HG03159 (cell line): ENCODE measurements around the gene SLIT1.
"Not testable (repeated sequence)": the region's sequence is repeated elsewhere in the genome, so short reads cannot be mapped to it uniquely, and the experiment has no call there.

Experiments used
- ATAC-seq: cut with Tn5 transposase; IDR thresholded peaks from one replicate; pipeline ENCODE4 v1.9.1; 2021; ENCODE audit warnings: mild to moderate bottlenecking, moderate library complexity; ENCODE audit not compliant: unreplicated experiment

The SLIT1 gene

DNA sequence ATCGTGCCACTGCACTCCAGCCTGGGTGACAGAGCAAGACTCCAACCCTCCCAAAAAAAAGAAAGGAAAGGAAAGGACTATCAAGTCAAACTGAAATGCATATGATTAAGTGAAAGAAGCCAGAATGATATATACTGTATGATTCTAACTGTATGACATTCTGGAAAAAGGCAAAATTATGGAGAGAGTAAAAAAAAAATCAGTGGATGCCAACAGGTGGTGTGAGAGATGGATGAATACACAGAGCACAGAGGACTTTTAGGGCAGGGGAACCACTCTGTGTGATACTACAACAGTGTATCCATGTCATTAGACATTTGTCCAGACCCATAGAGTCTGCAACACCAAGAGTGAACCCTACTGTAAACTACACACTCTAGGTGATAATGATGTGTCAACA lies 99.2 kb downstream of the SLIT1 start:
- ATAC-seq: no peak

GRCh38 chr10:97083228-97083829 lies 102.4 kb downstream of the SLIT1 start:
- ATAC-seq: no peak

DNA sequence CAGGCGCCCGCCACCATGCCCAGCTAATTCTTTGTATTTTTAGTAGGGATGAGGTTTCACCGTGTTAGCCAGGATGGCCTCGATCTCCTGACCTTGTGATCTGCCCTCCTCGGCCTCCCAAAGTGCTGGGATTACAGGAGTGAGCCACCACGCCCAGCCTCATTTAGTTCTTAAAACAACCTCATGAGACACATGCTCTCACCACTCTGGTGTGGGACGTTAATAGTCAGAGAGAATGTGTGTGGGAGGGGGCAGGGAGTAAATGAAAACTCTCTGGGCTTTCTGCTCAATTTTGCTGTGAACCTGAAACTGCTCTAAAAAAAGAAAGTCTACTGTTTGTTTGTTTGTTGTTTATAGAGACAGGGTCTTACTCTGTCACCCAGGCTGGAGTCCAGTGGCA lies 103.2 kb downstream of the SLIT1 start:
- not testable (repeated sequence) for ATAC-seq

DNA sequence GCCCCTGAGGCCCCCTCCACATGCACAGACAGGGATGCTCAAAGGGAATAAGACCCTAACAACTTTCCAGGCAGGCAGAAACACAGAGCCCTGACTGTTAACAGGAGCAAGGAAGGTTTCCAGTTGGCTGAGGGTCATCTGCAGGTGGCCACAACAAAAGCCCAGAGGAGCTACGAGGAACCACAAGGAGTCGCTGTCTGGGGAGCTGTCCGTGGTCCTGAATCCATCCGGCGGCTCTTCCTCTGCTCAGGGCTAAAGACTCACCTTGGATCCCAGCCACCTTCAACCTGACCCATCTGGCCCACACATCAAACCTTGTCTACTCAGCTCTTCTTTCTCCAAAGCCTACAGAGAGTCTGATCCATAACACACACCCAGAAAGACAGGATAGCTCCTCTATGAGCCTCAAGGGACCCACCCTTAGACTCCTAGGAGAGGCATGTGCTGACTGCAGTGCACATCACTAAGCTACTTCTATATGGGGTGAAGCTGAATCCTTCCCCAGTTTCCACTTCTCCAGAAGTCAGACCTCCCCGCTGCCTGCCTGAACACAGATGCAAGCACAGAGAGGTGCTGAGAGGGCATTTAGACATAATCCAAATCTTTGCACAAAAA lies 104.0 kb downstream of the SLIT1 start:
- ATAC-seq: no peak

DNA sequence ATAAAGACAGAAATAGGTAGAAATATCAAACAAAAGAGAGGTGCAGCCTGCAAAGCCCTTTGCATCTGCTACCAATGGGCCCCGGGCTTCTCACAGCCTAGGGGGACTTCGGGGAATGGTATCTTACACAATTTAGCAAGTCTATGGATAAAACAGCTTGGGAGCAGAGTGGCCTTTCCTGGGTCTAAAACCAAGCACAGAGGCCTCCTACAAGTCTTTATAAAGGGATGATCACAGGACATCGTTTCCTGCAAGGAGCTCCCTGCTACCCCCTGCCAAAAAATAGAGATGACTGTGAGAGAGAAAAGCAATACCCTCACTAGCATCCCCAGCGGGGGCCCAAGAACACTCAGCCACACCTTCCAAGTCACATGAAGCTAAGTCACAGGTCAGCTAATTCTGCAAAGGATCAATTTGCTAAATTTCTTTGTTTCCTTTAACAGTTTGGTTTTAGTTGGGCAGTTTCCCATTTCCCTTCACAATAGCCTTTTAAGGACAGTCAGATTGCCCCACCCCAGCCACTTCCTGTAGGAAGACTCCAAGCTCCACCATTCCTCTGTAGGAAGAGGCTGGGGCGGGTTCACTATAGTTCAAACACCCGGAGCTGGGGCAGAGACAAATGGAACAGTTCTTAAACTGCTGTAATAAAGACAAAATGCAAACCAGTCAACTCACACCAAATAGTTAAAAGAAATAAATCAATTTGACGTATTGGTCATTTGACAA lies 105.5 kb downstream of the SLIT1 start:
- no peak for ATAC-seq

- ATAC-seq: no peak
Observed at GRCh38 chr10:97079448-97079847, 106.3 kb downstream of the SLIT1 start.

DNA sequence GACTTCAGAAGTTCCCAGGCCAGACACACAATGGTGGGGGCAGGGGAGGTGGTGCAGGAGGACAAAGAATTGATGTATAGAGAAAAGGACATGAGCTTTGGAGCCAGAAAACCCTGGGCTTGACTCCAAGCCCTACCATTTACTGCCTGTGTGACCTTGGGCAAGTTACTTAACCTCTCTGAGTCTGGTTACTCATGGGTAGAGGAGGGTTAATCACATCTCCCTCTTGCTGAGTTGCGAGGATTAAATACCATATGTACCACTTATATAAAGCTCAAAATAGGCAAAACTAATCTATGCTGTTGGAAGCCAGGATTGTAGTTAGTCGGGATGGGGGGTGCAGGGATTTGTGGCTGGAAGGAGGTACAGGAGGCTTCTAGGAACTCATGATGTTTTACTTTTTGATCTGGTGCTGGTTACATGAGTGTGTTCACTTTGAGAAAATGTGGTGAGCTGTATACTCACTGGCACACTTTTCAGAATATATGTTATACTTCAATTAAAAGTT lies 106.8 kb downstream of the SLIT1 start:
- ATAC-seq: no peak

DNA sequence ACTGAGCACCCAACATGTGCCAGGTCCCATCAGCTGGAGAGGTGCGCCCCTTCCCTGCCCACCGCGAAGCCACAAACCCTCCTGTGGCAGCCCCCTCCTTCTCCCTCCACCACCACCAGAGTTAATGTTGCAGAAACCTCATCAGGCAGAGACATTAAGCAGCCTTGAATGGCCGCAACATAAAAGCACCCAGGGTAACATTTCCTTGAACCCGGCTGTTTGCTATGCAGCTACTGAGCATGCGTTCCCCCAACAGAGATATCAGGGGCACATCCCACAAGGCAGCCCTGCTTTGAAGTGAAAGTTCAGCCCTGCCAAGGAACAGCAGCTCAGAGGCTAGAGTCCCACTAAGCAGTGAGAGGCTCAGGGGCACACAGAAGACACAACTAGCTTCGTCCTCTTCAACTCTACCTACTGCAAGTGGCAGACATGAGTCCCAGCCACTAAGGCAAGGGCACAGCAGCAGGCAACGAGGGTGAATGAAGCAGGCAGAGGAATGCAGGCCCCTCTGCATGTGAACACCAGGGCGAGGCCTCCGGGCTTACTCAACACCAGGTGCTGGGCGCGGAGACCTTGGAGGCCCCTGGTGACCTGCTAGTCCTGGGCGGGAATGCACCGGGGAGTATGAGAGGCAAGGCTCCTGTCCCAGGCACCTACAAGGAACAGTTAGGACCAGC lies 107.4 kb downstream of the SLIT1 start:
- ATAC-seq: no peak

DNA sequence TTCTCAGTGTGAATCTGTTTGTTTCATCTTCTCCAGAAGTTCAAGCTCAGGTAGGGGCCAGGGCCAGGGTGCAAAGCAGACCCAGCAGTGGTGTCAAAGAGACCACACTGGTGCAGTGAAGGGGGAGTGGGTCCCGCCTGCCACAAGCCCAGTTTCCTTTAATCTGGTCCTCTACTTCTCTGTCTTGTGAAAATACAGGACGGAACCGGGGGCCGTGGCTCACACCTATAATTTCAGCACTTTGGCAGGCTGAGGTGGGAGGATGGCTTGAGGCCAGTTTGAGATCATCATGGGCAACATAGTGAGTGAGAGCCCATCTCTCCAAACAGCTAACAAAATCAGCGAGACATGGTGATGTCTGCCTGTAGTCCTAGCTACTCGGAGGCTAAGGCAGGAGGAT lies 109.0 kb downstream of the SLIT1 start:
- ATAC-seq: no peak

GRCh38 chr10:97075961-97076525 lies 109.7 kb downstream of the SLIT1 start:
- ATAC-seq: no peak

GRCh38 chr10:97075421-97075820 lies 110.3 kb downstream of the SLIT1 start:
- ATAC-seq: no peak

DNA sequence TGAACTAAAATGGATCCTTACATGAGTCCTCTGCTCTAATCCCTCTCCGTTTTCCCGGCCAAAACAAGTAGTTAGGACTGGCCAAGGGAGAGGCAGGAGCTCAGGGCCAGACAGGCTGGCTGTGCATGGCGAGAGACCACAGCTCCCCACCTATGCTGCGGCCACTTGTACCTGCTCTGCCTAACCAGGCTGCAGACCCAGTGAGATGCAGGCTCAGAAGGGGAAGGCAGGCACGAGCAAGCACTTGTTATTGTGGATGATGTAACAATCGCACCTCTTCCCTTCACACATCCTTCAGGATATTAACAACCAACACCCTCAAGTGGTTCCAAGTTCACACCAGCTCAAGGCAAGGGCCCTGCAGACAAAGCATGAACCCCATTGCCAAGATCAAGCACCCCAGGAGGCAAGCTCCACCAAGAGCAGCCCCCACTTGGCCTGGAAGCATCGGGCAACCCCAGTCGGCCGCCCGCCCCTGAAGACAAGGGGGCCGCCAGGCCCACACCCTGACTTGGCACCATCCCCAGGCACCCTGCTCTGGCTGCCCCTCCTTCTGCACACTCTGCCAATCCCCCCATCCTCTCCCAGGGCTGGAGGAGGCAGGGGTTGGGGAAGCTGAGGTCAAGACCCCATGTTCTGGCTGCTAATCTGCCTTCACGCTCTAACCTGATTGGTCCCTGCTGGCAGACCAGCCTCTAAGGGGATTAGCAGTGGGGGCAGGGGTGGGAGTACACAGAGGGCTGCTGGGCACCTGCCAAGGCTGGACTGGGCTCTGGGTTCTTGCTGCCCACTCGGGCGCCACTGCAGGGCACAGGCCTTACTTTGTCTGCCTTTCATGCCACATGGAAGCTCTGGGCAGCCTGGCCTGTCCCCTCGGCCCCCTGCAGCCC lies 111.3 kb downstream of the SLIT1 start:
- ATAC-seq: no peak

DNA sequence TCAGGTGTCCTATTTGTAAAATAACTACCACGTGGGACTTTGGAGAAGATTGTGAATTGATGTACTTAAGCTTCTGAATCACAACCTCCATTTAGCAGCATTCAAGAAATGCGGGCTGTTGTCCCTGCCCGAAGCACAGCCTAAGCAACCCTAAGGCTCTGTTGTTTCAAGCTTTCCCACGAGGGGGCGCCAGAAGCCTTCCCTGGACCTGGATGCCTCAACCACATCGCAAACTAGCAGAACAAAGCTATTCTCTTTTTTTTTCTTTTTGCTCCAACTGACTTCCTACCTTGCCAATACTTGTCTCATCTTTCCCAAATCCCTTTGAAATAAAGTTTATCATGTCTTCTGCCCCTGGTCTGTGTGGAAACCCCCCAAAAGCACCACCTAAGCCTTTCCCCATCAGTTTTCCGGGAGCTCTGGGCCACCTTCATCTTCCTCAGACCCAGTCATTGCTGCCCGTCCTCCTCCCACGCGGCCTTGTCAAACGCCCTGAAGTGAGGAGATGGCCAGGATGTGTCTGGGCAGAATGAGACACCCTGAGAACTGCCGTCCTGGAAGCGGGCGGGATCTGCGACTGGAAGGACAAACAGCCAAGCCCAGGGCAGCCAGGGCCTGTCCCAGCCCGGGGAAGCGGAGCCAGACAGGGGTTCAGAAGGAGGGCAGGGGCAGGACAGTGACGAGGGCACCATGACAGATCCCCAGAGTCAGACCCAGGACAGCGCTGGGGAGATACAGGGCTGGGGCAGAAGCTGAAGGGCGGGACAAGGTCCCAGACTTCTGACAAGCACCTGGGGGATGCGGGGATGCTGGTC lies 112.7 kb downstream of the SLIT1 start:
- no peak for ATAC-seq

DNA sequence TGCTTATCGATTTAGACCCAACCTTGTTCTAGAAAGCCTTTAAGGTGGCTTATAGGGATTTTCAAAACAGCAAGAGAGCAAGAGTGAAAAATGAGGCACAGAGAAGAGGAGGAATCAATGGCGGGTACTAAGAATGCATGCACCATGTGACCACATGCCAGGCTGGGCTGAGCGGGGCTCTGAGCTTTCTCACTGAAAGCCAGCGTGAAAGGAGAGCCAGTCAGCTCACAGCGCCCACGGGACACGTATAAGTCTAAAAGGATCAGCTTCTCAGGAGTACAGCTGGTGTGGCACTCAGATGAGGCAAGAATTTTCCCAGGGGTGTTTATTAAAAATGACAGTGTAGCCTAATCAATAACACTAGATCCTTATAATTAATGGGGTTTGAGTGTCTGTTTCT lies 114.3 kb downstream of the SLIT1 start:
- no peak for ATAC-seq

DNA sequence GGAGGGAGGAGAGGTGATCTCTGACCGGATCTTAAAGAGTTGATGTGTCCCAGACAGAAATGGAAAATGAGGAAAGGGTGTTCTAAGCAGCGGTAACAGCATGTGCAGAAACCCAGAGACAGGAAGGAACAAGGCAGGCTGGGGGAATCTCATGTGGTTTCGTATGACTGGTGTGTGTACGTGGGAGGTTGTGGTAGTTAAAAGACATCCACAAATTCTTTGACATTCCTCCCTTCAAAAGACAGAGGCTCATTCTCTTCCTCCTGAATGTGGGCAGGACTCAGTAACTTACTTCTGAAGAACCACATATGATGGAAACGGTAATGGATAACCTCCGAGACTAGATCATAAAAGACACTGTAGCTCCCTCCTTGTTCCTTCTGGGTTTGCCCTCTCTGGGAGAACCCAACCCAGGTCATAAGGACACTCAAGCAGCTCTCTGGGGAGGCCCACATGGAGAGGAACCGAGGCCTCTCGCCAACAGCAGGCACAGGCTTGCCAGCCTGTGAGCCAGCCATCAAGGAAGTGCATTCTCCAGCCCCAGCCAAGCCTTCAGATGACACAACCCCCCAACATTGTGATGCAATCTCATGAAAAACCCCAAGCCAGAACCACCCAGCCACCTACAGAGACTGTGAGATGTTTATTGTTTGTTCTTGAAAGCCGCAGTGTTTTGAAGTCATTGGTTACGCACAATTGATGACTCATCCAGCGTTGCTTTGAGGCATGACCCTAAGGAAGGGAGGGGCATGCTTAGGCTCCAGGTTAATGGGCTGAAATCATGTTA lies 116.0 kb downstream of the SLIT1 start:
- no peak for ATAC-seq

DNA sequence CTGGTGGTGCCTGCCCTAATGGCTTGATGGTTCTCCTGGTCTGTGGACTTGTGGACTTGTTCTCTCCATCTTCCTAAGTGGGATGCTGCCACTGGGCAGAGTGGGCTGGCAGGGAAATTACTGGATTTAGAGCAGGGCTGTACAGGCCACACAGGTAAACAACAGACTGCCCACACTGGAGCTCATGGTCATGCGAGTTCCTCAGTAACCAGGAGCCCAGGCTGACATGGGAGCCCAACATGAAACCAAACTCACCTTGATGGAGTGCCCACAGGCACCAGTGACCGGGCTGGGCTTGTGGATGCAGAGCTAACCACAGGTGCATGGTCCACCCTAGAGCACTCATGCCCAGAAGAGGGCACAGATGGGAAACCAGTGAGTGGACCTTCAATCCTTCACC lies 116.7 kb downstream of the SLIT1 start:
- no peak for ATAC-seq

GRCh38 chr10:97067716-97068391 lies 117.9 kb downstream of the SLIT1 start:
- ATAC-seq: no peak

- ATAC-seq: no peak
Observed at GRCh38 chr10:97066877-97067555, 118.7 kb downstream of the SLIT1 start.
